H9 (cell line): ENCODE data around the gene PARD6G. TPM values are rescaled to one million over a fixed set of nuclear protein-coding genes. Genes with fewer than 3 reads are reported as not detected.

Experiments
- DNase-seq: peaks from one replicate; pipeline ENCODE4 v3.0.0-alpha.2; 2017
- H2AFZ ChIP-seq: one replicate; pipeline ENCODE4 v1.6.1; 2013; ENCODE audit warnings: mild to moderate bottlenecking, low read length, control low read depth, moderate library complexity
- H2AK5ac ChIP-seq: 2 replicates; pipeline ENCODE4 v1.6.1; 2013; ENCODE audit warnings: low read length, control low read depth, mixed read lengths; ENCODE audit not compliant: insufficient read length
- H2BK120ac ChIP-seq: one replicate; pipeline ENCODE4 v1.6.1; 2013; ENCODE audit warnings: low read depth, mild to moderate bottlenecking, low read length, control low read depth, inconsistent platforms; ENCODE audit not compliant: poor library complexity, severe bottlenecking
- H2BK12ac ChIP-seq: 2 replicates; pipeline ENCODE4 v1.6.1; 2013; ENCODE audit warnings: low read length, control low read depth, mixed read lengths, low read depth; ENCODE audit not compliant: insufficient read length
- H2BK15ac ChIP-seq: 2 replicates; pipeline ENCODE4 v1.6.1; 2013; ENCODE audit warnings: low read depth, low read length, control low read depth
- H2BK20ac ChIP-seq: one replicate; pipeline ENCODE4 v1.6.1; 2013; ENCODE audit warnings: low read depth, mild to moderate bottlenecking, low read length, control low read depth, inconsistent platforms; ENCODE audit not compliant: poor library complexity, severe bottlenecking
- H2BK5ac ChIP-seq: 2 replicates; pipeline ENCODE4 v1.6.1; 2013; ENCODE audit warnings: low read length, control low read depth, mixed read lengths; ENCODE audit not compliant: insufficient read length
- H3K14ac ChIP-seq: 2 replicates; pipeline ENCODE4 v1.6.1; 2013; ENCODE audit warnings: low read length, control low read depth; ENCODE audit not compliant: insufficient read depth
- H3K18ac ChIP-seq: 2 replicates; pipeline ENCODE4 v1.6.1; 2013; ENCODE audit warnings: low read depth, mild to moderate bottlenecking, mixed read lengths, low read length, control low read depth; ENCODE audit not compliant: insufficient read length
- H3K23ac ChIP-seq: 2 replicates; pipeline ENCODE4 v1.6.1; 2013; ENCODE audit warnings: low read length, control low read depth, mixed read lengths, low read depth; ENCODE audit not compliant: insufficient read length
- H3K23me2 ChIP-seq: 2 replicates; pipeline ENCODE4 v1.6.1; 2013; ENCODE audit warnings: low read depth, mild to moderate bottlenecking, mixed read lengths, low read length, control low read depth; ENCODE audit not compliant: insufficient read length, poor library complexity, severe bottlenecking
- H3K27ac ChIP-seq: 2 replicates; pipeline ENCODE4 v1.5.1; 2013; ENCODE audit warnings: low read length, control low read depth, mixed read lengths, low read depth; ENCODE audit not compliant: insufficient read length
- H3K27me3 ChIP-seq: 2 replicates; pipeline ENCODE4 v1.6.1; 2013; ENCODE audit warnings: low read length, control low read depth, inconsistent platforms; ENCODE audit not compliant: insufficient read depth
- H3K4ac ChIP-seq: 2 replicates; pipeline ENCODE4 v1.6.1; 2013; ENCODE audit warnings: low read depth, mild to moderate bottlenecking, control low read depth, inconsistent platforms, low read length, moderate library complexity
- H3K4me1 ChIP-seq: 2 replicates; pipeline ENCODE4 v1.6.1; 2013; ENCODE audit warnings: low read length, control low read depth, inconsistent platforms; ENCODE audit not compliant: insufficient read depth
- H3K4me2 ChIP-seq: 2 replicates; pipeline ENCODE4 v1.6.1; 2013; ENCODE audit warnings: low read length, control low read depth, mixed read lengths; ENCODE audit not compliant: insufficient read length, insufficient read depth
- H3K56ac ChIP-seq: 2 replicates; pipeline ENCODE4 v1.6.1; 2013; ENCODE audit warnings: low read depth, mild to moderate bottlenecking, mixed read lengths, low read length, control low read depth; ENCODE audit not compliant: insufficient read length
- H3K79me1 ChIP-seq: 2 replicates; pipeline ENCODE4 v1.6.1; 2013; ENCODE audit warnings: low read depth, mild to moderate bottlenecking, moderate library complexity, low read length, control low read depth, inconsistent platforms; ENCODE audit not compliant: insufficient read depth, poor library complexity, severe bottlenecking
- H3K79me2 ChIP-seq: 2 replicates; pipeline ENCODE4 v1.6.1; 2013; ENCODE audit warnings: low read length, control low read depth, inconsistent platforms; ENCODE audit not compliant: insufficient read depth
- H3K9ac ChIP-seq: 2 replicates; pipeline ENCODE4 v1.6.1; 2013; ENCODE audit warnings: low read length, control low read depth, mixed read lengths; ENCODE audit not compliant: insufficient read length; ENCODE audit errors: extremely low read depth
- H3K9me3 ChIP-seq: one replicate; pipeline ENCODE4 v1.6.1; 2013; ENCODE audit warnings: low read depth, low read length, inconsistent platforms; ENCODE audit not compliant: control insufficient read depth
- H3T11ph ChIP-seq: one replicate; pipeline ENCODE4 v1.6.1; 2013; ENCODE audit warnings: mild to moderate bottlenecking, low read length, control low read depth, inconsistent platforms
- H4K20me1 ChIP-seq: one replicate; pipeline ENCODE4 v1.6.1; 2013; ENCODE audit not compliant: control insufficient read depth, insufficient read length, insufficient read depth
- H4K5ac ChIP-seq: 2 replicates; pipeline ENCODE4 v1.6.1; 2013; ENCODE audit warnings: low read depth, mild to moderate bottlenecking, mixed read lengths, low read length, control low read depth; ENCODE audit not compliant: insufficient read length
- H4K8ac ChIP-seq: replicated peaks from 2 replicates; pipeline ENCODE4 v1.6.1; 2013; ENCODE audit warnings: low read length, control low read depth, mixed read lengths, low read depth; ENCODE audit not compliant: insufficient read length
- H4K91ac ChIP-seq: 2 replicates; pipeline ENCODE4 v1.6.1; 2013; ENCODE audit warnings: low read depth, mild to moderate bottlenecking, moderate library complexity, mixed read lengths, low read length, control low read depth; ENCODE audit not compliant: insufficient read length
- H3K27ac Mint-ChIP-seq, 3 experiments: 2 replicates in 2 of 3; 3 replicates in 1 of 3; pipeline ENCODE4 v1.8.0; 2020 to 2021; ENCODE audit warnings: mixed read lengths in 3 of 3, mild to moderate bottlenecking in 1 of 3, moderate library complexity in 1 of 3
- H3K27me3 Mint-ChIP-seq: 2 replicates; pipeline ENCODE4 v1.8.0; 2021; ENCODE audit warnings: low read depth, mild to moderate bottlenecking, moderate library complexity, mixed read lengths
- H3K36me3 Mint-ChIP-seq, 3 experiments: 2 replicates in 2 of 3; 3 replicates in 1 of 3; pipeline ENCODE4 v1.8.0; 2020 to 2021; ENCODE audit warnings: low read depth in 3 of 3, mixed read lengths in 3 of 3; ENCODE audit not compliant: insufficient read depth in 1 of 3
- H3K4me1 Mint-ChIP-seq, 2 experiments: 2 replicates each; pipeline ENCODE4 v1.8.0; 2020; ENCODE audit warnings: mixed read lengths in 2 of 2
- H3K4me3 Mint-ChIP-seq, 2 experiments: 2 replicates in 1 of 2; 3 replicates in 1 of 2; pipeline ENCODE4 v1.8.0; 2020 to 2021; ENCODE audit warnings: mild to moderate bottlenecking in 2 of 2, mixed read lengths in 2 of 2, moderate library complexity in 1 of 2
- H3K9me3 Mint-ChIP-seq, 2 experiments: 2 replicates in 1 of 2; 3 replicates in 1 of 2; pipeline ENCODE4 v1.8.0; 2020; ENCODE audit warnings: mild to moderate bottlenecking in 2 of 2, mixed read lengths in 2 of 2, moderate library complexity in 1 of 2
- WGBS: extraction: QIAGEN DNeasy Blood & Tissue Kit; methylation state at CpG from one replicate; pipeline ENCODE4 v1.1.7; 2013; ENCODE audit warnings: missing lambda C conversion rate, low lambda C conversion rate, mixed read lengths; ENCODE audit not compliant: insufficient read length; ENCODE audit errors: extremely low coverage; 5-methylcytosine and 5-hydroxymethylcytosine counted together
- total RNA-seq: library from RNA; stranded (reverse); gene quantifications from 2 replicates; pipeline ENCODE4 v1.2.1, GENCODE V29; 2021
- TF ChIP-seq, protein P1 (sequence below): fragments of 200-600 bp; sonication (generic); conservative IDR thresholded peaks from 3 replicates; pipeline ENCODE4 v1.8.0; 2021; ENCODE audit warnings: antibody characterized with exemption, mild to moderate bottlenecking

Gene PARD6G
- total RNA-seq, 1 experiment from 2014 or later: 11.2 TPM

DNA sequence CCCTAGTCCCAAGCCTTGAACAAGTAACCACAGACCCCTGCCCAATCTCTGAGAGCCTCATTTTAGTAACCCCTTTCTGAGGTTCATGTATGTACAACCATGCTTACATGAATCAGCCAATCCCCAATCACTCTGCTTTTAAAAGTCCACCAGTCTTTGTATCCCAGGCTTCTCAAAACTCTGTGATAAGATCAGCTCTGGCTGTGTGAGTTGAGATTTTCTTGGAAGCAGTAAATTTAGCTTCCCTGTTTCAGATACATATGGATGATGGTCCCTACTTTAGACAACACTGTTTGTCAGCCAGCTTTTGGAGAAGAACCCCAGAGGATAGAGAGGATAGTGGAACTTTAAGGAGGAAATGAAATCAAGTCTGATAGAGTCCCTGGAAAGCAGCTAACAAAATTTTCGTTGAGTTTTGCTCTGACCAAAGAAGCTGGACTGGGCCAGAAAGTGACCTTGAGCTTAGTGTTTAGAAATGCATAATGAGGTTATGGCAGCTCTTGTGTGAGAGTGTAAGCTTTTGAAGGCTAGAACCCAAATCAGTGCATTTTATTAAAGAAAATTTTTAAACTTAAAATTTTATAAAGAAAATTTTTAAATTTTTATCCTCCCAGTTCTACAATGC, 134.6 kb downstream of the PARD6G start:
- H3K4me1 ChIP-seq: peaks cover 5% of the 10 kb centered on the region; the same call in 1 of the 2 replicates
- TF ChIP-seq, protein P1, sequence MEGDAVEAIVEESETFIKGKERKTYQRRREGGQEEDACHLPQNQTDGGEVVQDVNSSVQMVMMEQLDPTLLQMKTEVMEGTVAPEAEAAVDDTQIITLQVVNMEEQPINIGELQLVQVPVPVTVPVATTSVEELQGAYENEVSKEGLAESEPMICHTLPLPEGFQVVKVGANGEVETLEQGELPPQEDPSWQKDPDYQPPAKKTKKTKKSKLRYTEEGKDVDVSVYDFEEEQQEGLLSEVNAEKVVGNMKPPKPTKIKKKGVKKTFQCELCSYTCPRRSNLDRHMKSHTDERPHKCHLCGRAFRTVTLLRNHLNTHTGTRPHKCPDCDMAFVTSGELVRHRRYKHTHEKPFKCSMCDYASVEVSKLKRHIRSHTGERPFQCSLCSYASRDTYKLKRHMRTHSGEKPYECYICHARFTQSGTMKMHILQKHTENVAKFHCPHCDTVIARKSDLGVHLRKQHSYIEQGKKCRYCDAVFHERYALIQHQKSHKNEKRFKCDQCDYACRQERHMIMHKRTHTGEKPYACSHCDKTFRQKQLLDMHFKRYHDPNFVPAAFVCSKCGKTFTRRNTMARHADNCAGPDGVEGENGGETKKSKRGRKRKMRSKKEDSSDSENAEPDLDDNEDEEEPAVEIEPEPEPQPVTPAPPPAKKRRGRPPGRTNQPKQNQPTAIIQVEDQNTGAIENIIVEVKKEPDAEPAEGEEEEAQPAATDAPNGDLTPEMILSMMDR: no peak
- H2BK120ac ChIP-seq: no peak overlapping the region
- no peak for DNase-seq
- Mint-ChIP-seq H3K4me1 (peaks cover 62 to 63% of the 10 kb centered on the region in 2 experiments), H3K4me3 (peak overlapping the region in 1 of 2 experiments; percentile 54; a peak in 3 of 5 replicates), H3K9me3 (no peaks in the 10 kb centered on the region), H3K27ac (peak overlapping the region in 2 of 3 experiments; percentile 78 to 95; a peak in 5 of 7 replicates), H3K27me3 (no peaks in the 10 kb centered on the region), H3K36me3 (peaks cover 10 to 20% (median 15%) of the 10 kb centered on the region in 3 experiments)
- H4K20me1 ChIP-seq: peaks cover 2% of the 10 kb centered on the region
- H3K23me2 ChIP-seq: no peaks in the 10 kb centered on the region
- H3K79me2 ChIP-seq: peaks cover 51% of the 10 kb centered on the region
- H3K56ac ChIP-seq: no peak overlapping the region
- H3K4ac ChIP-seq: no peak overlapping the region
- no peak overlapping the region for H4K5ac ChIP-seq
- no peak overlapping the region for H2BK5ac ChIP-seq
- no peak overlapping the region for H2AK5ac ChIP-seq
- H2BK20ac ChIP-seq: no peak overlapping the region
- no peaks in the 10 kb centered on the region for H3K27me3 ChIP-seq
- H3K18ac ChIP-seq: no peak overlapping the region
- H3K9me3 ChIP-seq: no peaks in the 10 kb centered on the region
- no peak overlapping the region for H3K27ac ChIP-seq
- H4K91ac ChIP-seq: no peak overlapping the region
- H3T11ph ChIP-seq: no peak overlapping the region
- no peak overlapping the region for H3K4me2 ChIP-seq
- no peak overlapping the region for H3K14ac ChIP-seq
- no peak overlapping the region for H4K8ac ChIP-seq
- no peaks in the 10 kb centered on the region for H3K79me1 ChIP-seq
- H2BK12ac ChIP-seq: no peak overlapping the region
- no CpG with 5 or more reads among the region's 1 CpG for WGBS
- no peak overlapping the region for H2BK15ac ChIP-seq
- no peak overlapping the region for H3K23ac ChIP-seq
- no peak overlapping the region for H2AFZ ChIP-seq
- no peak overlapping the region for H3K9ac ChIP-seq
